K562 (cell line): ENCODE data around the gene CD300A. TPM values are rescaled to one million over a fixed set of nuclear protein-coding genes. Genes with fewer than 3 reads are reported as not detected.

Experiments used
- ARID2 ChIP-seq: fragments of 450-650 bp; IDR thresholded peaks from 2 replicates; pipeline ENCODE4 v1.6.1; 2017; ENCODE audit warnings: antibody characterized with exemption, mild to moderate bottlenecking
- ATF7 ChIP-seq: fragments of 450-650 bp; IDR thresholded peaks from 2 replicates; pipeline ENCODE4 v1.7.1; 2014; ENCODE audit warnings: mild to moderate bottlenecking, moderate library complexity
- CCNT2 ChIP-seq: IDR thresholded peaks from 2 replicates; pipeline ENCODE4 v1.6.1; 2011; ENCODE audit warnings: borderline replicate concordance, low read depth, mild to moderate bottlenecking, moderate library complexity, mixed read lengths, low read length; ENCODE audit not compliant: insufficient read length; ENCODE audit errors: extremely low read depth
- EGR1 ChIP-seq: fragments of 450-650 bp; conservative IDR thresholded peaks from 2 replicates; pipeline ENCODE4 v1.6.1; 2017; ENCODE audit warnings: mild to moderate bottlenecking
- FOXM1 ChIP-seq, 2 experiments: fragments of 450-650 bp in 1 of 2; sonication (generic) in 1 of 2; formaldehyde crosslinking in 1 of 2; IDR thresholded peaks; 2 replicates each; pipeline versions ENCODE4 v1.6.1 to v1.9.0; 2017 to 2022; ENCODE audit warnings: low read depth in 2 of 2, mild to moderate bottlenecking in 2 of 2, missing genetic modification reagents in 1 of 2, moderate library complexity in 1 of 2
- FOXP1 ChIP-seq: sonication (generic); formaldehyde crosslinking; IDR thresholded peaks from 2 replicates; pipeline ENCODE4 v1.8.0; 2022; ENCODE audit warnings: mild to moderate bottlenecking, missing genetic modification reagents
- HDAC3 ChIP-seq: fragments of 450-650 bp; IDR thresholded peaks from 2 replicates; pipeline ENCODE4 v1.6.1; 2018; ENCODE audit warnings: borderline replicate concordance, mild to moderate bottlenecking, moderate library complexity; ENCODE audit not compliant: partially characterized antibody
- KDM5B ChIP-seq: fragments of 200-600 bp; sonication (generic); IDR thresholded peaks from 2 replicates; pipeline ENCODE4 v1.6.1; 2012; ENCODE audit warnings: low read depth, mild to moderate bottlenecking, moderate library complexity, low read length, control low read depth, inconsistent platforms; ENCODE audit not compliant: insufficient replicate concordance
- LARP7 ChIP-seq: fragments of 450-650 bp; IDR thresholded peaks from 2 replicates; pipeline ENCODE4 v1.6.1; 2016
- MYBL2 ChIP-seq, 2 experiments: fragments of 450-650 bp in 1 of 2; sonication (generic) in 1 of 2; formaldehyde crosslinking in 1 of 2; IDR thresholded peaks; 2 replicates each; pipeline versions ENCODE4 v1.6.1 to v1.8.1; 2017 to 2022; ENCODE audit warnings: borderline replicate concordance in 1 of 2, inconsistent platforms in 1 of 2, low read depth in 1 of 2, mild to moderate bottlenecking in 1 of 2, missing genetic modification reagents in 1 of 2, moderate library complexity in 1 of 2
- NR4A1 ChIP-seq, 2 experiments: fragments of 250-450 bp in 1 of 2; fragments of 450-650 bp in 1 of 2; sonication (Bioruptor Pico) in 1 of 2; IDR thresholded peaks; 2 replicates each; pipeline versions ENCODE4 v1.4.0 to v1.6.1; 2016 to 2020; ENCODE audit warnings: mild to moderate bottlenecking in 2 of 2, missing compliant biosample characterization in 1 of 2, missing genetic modification characterization in 1 of 2, moderate library complexity in 1 of 2
- PCBP2 ChIP-seq: fragments of 200-400 bp; formaldehyde crosslinking; IDR thresholded peaks from 2 replicates; pipeline ENCODE4 v1.6.1; 2018; ENCODE audit warnings: low read length, low read depth, mild to moderate bottlenecking, moderate library complexity; ENCODE audit not compliant: poor library complexity, severe bottlenecking
- PHF20 ChIP-seq: fragments of 450-650 bp; IDR thresholded peaks from 2 replicates; pipeline ENCODE4 v1.6.1; 2018; ENCODE audit not compliant: partially characterized antibody
- POLR2A ChIP-seq: fragments of 450-650 bp; conservative IDR thresholded peaks from 2 replicates; pipeline ENCODE4 v1.6.1; 2016
- SAFB ChIP-seq: fragments of 200-400 bp; formaldehyde crosslinking; IDR thresholded peaks from 2 replicates; pipeline ENCODE4 v1.6.1; 2017; ENCODE audit warnings: low read depth, low read length, borderline replicate concordance
- SMAD2 ChIP-seq: fragments of 150-350 bp; IDR thresholded peaks from 2 replicates; pipeline ENCODE4 v1.6.1; 2014; ENCODE audit warnings: low read depth, mild to moderate bottlenecking, low read length
- SRSF3 ChIP-seq: fragments of 200-400 bp; formaldehyde crosslinking; IDR thresholded peaks from 2 replicates; pipeline ENCODE4 v1.6.1; 2016; ENCODE audit warnings: mild to moderate bottlenecking, low read length, moderate library complexity; ENCODE audit not compliant: insufficient read depth
- ZNF324 ChIP-seq: fragments of 250-450 bp; sonication (Bioruptor Pico); IDR thresholded peaks from 2 replicates; pipeline ENCODE4 v1.4.0; 2020; ENCODE audit warnings: mild to moderate bottlenecking
- polyA plus RNA-seq, 8 experiments: library from polyadenylated mRNA; depleted of rRNA in 4 of 8; stranded (reverse) in 5 of 8; unstranded in 3 of 8; fragments of >200 nt; fragmentation: Nextera tagmentation in 2 of 8; fragmentation: Illumina TruSeq in 1 of 8; extraction: Ambion mirVana in 2 of 8; extraction: Trizol in 1 of 8; gene quantifications; 2 replicates each; pipeline versions ENCODE4 v1.2.1 to v1.2.3, GENCODE V29; 2011 to 2014; ENCODE audit warnings: inconsistent platforms in 1 of 8, missing spikeins in 1 of 8
- total RNA-seq, 7 experiments: library from RNA; depleted of rRNA in 6 of 7; stranded (reverse); fragments of >200 nt in 6 of 7; fragmentation: Illumina TruSeq in 2 of 7; extraction: Trizol in 2 of 7; gene quantifications; 2 replicates each; pipeline versions ENCODE4 v1.2.1 to v1.2.3, GENCODE V29; 2011 to 2021; ENCODE audit warnings: low replicate concordance in 1 of 7
- TF ChIP-seq, protein P1 (sequence below): fragments of 250-450 bp; sonication (Bioruptor Pico); IDR thresholded peaks from 2 replicates; pipeline ENCODE4 v1.5.1; 2021; ENCODE audit warnings: mild to moderate bottlenecking
- TF ChIP-seq, protein P2 (sequence below): fragments of 250-450 bp; sonication (Bioruptor Pico); IDR thresholded peaks from 2 replicates; pipeline ENCODE4 v1.4.0; 2020; ENCODE audit warnings: mild to moderate bottlenecking, moderate library complexity
- TF ChIP-seq, protein P3 (sequence below): sonication (generic); formaldehyde crosslinking; IDR thresholded peaks from 2 replicates; pipeline ENCODE4 v1.8.0; 2022; ENCODE audit warnings: mild to moderate bottlenecking, low read depth, missing genetic modification reagents

The CD300A gene
- total and polyA plus RNA-seq, 9 of the 15 experiments (the other 6 are each of a cell fraction or from before 2014, with no cell fraction given): 0.21 to 1.7 (median 0.41) TPM; not detected in 1

DNA sequence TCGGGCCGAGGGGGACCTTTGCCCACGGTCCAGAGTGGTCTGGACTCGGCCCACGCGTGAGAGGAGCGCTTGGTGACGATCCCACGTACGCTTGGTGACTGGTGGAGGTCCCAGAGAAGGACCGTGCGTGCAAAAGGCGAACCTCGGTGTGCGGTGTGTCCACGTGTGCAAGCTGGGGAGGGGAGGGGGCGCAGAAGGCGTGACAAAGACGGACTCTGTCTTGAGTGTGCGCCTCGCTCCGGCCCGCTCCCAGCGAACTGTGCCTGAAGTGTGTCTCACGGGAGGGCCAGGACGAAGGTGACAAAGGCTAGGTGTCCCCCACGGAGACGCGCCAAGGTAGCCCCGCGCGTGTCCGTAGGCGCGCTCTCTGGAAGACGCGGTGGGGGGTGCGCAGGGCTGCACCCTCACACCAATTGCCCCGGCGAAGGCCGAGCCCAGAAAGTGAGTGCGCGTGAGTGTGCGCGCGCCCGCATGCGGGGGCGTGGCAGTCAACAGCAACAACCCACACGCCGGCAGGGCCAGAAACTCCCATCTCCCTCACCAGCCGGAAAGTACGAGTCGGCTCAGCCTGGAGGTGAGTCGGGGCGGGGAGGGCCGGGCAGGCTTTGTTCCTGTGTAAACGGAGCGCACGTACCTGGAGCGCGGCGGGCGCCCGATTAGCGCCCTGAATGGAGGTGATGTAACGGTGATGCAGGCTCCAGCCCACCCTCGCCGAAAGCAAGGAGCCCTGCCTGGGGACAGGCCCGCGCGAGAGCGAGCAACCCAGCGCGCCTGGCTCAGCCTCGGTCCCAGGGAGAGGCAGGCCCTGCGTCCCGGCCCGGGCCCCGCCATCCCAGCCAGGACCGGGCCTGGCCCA lies 34.6 kb upstream of the CD300A start, which contains the start of gene GPRC5C (continued):
- TF ChIP-seq, protein P1, sequence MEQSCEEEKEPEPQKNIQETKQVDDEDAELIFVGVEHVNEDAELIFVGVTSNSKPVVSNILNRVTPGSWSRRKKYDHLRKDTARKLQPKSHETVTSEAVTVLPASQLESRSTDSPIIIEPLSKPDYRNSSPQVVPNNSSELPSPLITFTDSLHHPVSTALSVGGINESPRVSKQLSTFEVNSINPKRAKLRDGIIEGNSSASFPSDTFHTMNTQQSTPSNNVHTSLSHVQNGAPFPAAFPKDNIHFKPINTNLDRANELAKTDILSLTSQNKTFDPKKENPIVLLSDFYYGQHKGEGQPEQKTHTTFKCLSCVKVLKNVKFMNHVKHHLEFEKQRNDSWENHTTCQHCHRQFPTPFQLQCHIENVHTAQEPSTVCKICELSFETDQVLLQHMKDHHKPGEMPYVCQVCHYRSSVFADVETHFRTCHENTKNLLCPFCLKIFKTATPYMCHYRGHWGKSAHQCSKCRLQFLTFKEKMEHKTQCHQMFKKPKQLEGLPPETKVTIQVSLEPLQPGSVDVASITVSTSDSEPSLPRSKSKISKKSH (CRISPR knock-in tag): no peak
- TF ChIP-seq HDAC3: no peak
- peak; percentile 77; the same call in 1 of the 2 replicates for TF ChIP-seq FOXP1
- TF ChIP-seq MYBL2 (IDR thresholded peaks at IDR 0.05; ENCODE audit: low read depth): no peak
- TF ChIP-seq MYBL2 (CRISPR knock-in tag; IDR thresholded peaks at IDR 0.05; ENCODE audit: borderline replicate concordance): no peak
- no peak for TF ChIP-seq ATF7
- peak; percentile 74 for TF ChIP-seq KDM5B
- no peak for TF ChIP-seq NR4A1 (CRISPR knock-in tag; IDR thresholded peaks at IDR 0.05)
- no peak for TF ChIP-seq NR4A1 (tag; IDR thresholded peaks at IDR 0.05)
- no peak for TF ChIP-seq ARID2
- TF ChIP-seq PCBP2: no peak
- no peak for TF ChIP-seq LARP7
- TF ChIP-seq POLR2A: no peak
- TF ChIP-seq SRSF3: no peak
- no peak for TF ChIP-seq SMAD2
- TF ChIP-seq, protein P2, sequence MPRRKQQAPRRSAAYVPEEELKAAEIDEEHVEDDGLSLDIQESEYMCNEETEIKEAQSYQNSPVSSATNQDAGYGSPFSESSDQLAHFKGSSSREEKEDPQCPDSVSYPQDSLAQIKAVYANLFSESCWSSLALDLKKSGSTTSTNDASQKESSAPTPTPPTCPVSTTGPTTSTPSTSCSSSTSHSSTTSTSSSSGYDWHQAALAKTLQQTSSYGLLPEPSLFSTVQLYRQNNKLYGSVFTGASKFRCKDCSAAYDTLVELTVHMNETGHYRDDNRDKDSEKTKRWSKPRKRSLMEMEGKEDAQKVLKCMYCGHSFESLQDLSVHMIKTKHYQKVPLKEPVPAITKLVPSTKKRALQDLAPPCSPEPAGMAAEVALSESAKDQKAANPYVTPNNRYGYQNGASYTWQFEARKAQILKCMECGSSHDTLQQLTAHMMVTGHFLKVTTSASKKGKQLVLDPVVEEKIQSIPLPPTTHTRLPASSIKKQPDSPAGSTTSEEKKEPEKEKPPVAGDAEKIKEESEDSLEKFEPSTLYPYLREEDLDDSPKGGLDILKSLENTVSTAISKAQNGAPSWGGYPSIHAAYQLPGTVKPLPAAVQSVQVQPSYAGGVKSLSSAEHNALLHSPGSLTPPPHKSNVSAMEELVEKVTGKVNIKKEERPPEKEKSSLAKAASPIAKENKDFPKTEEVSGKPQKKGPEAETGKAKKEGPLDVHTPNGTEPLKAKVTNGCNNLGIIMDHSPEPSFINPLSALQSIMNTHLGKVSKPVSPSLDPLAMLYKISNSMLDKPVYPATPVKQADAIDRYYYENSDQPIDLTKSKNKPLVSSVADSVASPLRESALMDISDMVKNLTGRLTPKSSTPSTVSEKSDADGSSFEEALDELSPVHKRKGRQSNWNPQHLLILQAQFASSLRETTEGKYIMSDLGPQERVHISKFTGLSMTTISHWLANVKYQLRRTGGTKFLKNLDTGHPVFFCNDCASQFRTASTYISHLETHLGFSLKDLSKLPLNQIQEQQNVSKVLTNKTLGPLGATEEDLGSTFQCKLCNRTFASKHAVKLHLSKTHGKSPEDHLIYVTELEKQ (CRISPR knock-in tag): no peak
- TF ChIP-seq ZNF324 (CRISPR knock-in tag): 0 out of 2 replicates have a peak, but pooled peaks have one; percentile 17
- TF ChIP-seq, protein P3, sequence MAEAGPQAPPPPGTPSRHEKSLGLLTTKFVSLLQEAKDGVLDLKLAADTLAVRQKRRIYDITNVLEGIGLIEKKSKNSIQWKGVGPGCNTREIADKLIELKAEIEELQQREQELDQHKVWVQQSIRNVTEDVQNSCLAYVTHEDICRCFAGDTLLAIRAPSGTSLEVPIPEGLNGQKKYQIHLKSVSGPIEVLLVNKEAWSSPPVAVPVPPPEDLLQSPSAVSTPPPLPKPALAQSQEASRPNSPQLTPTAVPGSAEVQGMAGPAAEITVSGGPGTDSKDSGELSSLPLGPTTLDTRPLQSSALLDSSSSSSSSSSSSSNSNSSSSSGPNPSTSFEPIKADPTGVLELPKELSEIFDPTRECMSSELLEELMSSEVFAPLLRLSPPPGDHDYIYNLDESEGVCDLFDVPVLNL (CRISPR knock-in tag): no peak
- no peak for TF ChIP-seq FOXM1 (IDR thresholded peaks at IDR 0.05; ENCODE audit: low read depth)
- 0 out of 2 replicates have a peak, but pooled peaks have one; percentile 15 for TF ChIP-seq FOXM1 (CRISPR knock-in tag; IDR thresholded peaks at IDR 0.05; ENCODE audit: low read depth)
- no peak for TF ChIP-seq PHF20
- TF ChIP-seq EGR1: peak; percentile 74
- TF ChIP-seq SAFB: peak; percentile 44; the same call in 1 of the 2 replicates
- no peak for TF ChIP-seq CCNT2
